Osteocyte (in vitro differentiated cells): ENCODE measurements around the gene RDH14. TPM values are rescaled to one million over a fixed set of nuclear protein-coding genes. Genes with fewer than 3 reads are reported as not detected.

ENCODE experiments used
- DNase-seq: peaks from one replicate; pipeline ENCODE4 v3.0.0; 2021; ENCODE audit warnings: mixed read lengths; ENCODE audit not compliant: unreplicated experiment; ENCODE audit errors: extremely low spot score
- H3K27ac Mint-ChIP-seq: one replicate; pipeline ENCODE4 v1.8.0; 2021; ENCODE audit warnings: mild to moderate bottlenecking, mixed read lengths; ENCODE audit not compliant: unreplicated experiment
- H3K27me3 Mint-ChIP-seq: one replicate; pipeline ENCODE4 v1.8.0; 2021; ENCODE audit warnings: mixed read lengths; ENCODE audit not compliant: unreplicated experiment
- H3K36me3 Mint-ChIP-seq: one replicate; pipeline ENCODE4 v1.8.0; 2021; ENCODE audit warnings: mixed read lengths; ENCODE audit not compliant: unreplicated experiment
- H3K4me1 Mint-ChIP-seq: one replicate; pipeline ENCODE4 v1.8.0; 2021; ENCODE audit warnings: mixed read lengths; ENCODE audit not compliant: unreplicated experiment
- H3K4me3 Mint-ChIP-seq: one replicate; pipeline ENCODE4 v1.8.0; 2021; ENCODE audit warnings: mild to moderate bottlenecking, moderate library complexity, mixed read lengths; ENCODE audit not compliant: unreplicated experiment
- H3K9me3 Mint-ChIP-seq: one replicate; pipeline ENCODE4 v1.8.0; 2021; ENCODE audit warnings: mixed read lengths; ENCODE audit not compliant: unreplicated experiment
- total RNA-seq: library from RNA; stranded (reverse); gene quantifications from 2 replicates; pipeline ENCODE4 v1.2.1, GENCODE V29; 2021
- TF ChIP-seq, protein P1 (sequence below): fragments of 200-600 bp; sonication (generic); IDR thresholded peaks from 2 replicates; pipeline ENCODE4 v1.5.0; 2021; ENCODE audit warnings: antibody characterized with exemption, mild to moderate bottlenecking, moderate library complexity

The RDH14 gene
- total RNA-seq, 1 donor from 2014 or later, result 19.0 TPM

DNA sequence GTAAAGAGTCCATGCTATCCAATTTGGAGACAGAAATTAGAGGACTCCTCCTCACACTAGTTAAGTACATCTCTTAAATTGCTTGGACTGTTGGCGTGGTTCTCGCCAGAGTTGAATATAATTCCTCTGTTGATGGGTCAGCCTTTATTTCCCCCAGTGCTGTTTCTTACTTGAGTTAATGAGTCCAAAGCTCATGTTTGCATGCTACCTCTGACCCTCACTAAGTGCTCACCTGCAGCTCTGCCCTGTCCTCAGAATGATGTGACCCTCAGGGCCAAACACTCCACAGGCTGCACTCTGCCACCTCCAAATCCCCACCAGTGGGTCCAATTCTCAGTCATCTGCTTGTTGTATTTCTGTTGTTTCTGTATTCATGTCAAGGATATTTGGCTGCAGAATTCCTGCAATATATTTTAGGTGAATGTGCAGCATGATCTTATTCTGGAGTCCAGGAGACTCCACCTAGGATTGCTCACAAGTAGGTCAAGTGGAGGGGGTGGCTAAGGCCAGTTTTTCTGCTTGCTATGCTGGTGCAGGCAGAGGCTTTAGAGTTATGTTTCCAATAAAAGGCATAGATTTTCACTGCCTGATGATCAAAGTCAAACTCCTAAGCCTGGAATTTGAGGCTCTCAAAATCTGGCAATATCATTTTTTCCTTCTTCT lies 37.8 kb downstream of the RDH14 start:
- Mint-ChIP-seq H3K27me3 (no peaks in the 10 kb centered on the region), H3K4me3 (no peak overlapping the region), H3K9me3 (no peaks in the 10 kb centered on the region), H3K4me1 (peaks cover 21% of the 10 kb centered on the region), H3K27ac (no peak overlapping the region), H3K36me3 (no peaks in the 10 kb centered on the region)
- no peak for DNase-seq
- TF ChIP-seq, protein P1, sequence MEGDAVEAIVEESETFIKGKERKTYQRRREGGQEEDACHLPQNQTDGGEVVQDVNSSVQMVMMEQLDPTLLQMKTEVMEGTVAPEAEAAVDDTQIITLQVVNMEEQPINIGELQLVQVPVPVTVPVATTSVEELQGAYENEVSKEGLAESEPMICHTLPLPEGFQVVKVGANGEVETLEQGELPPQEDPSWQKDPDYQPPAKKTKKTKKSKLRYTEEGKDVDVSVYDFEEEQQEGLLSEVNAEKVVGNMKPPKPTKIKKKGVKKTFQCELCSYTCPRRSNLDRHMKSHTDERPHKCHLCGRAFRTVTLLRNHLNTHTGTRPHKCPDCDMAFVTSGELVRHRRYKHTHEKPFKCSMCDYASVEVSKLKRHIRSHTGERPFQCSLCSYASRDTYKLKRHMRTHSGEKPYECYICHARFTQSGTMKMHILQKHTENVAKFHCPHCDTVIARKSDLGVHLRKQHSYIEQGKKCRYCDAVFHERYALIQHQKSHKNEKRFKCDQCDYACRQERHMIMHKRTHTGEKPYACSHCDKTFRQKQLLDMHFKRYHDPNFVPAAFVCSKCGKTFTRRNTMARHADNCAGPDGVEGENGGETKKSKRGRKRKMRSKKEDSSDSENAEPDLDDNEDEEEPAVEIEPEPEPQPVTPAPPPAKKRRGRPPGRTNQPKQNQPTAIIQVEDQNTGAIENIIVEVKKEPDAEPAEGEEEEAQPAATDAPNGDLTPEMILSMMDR, result no peak

DNA sequence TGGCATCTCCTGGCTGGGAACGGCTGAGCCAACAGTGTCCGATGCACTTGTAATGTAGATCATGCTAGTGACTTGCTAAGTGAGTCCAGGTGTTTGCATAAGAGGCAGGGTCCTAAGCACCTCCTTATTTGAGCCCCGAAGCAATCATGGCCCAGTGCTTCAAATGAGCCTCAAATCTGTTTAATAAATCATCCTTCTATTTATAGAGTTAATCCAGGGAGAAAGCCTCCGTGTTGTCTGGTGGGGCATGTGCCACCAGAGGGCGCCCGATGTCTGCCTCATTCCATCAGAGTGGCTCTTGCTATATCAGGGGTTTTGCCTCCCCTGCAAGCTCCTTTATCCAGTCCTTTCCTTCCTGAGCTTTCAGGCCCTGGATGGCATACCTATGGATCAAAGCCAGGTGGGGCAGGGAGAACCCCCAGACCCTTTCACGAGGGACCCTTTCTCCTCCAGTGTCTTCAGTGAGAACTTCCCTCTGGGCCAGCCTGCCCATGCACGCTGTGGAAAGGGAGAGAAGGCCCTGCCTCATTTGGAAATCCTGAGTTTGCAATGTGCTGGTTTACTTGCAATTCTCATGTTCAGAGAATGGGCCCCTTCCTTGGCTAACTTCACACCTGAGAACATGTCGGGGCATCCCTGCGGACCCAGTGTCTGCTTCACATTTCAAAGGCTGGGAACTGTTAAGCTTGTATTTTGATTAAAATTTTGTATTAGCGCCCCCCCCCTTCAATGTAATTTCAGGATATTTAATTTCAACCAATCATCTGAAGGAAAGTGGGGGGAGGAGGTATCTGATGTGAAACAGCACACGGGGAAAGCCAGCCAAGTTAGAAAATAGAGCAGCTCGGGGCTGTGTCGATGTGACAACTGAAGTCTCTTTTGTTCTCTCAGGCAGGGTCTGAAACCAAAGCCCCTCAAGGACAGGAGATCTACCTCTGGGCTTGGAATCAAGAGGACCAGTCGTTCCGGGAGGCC lies 39.7 kb downstream of the RDH14 start:
- Mint-ChIP-seq H3K27me3 (no peaks in the 10 kb centered on the region), H3K9me3 (no peaks in the 10 kb centered on the region), H3K4me1 (peaks cover 38% of the 10 kb centered on the region), H3K4me3 (no peak overlapping the region), H3K36me3 (no peaks in the 10 kb centered on the region), H3K27ac (no peak overlapping the region)
- TF ChIP-seq, protein P1, result peak; percentile 97
- DNase-seq, result peak; percentile 91

DNA sequence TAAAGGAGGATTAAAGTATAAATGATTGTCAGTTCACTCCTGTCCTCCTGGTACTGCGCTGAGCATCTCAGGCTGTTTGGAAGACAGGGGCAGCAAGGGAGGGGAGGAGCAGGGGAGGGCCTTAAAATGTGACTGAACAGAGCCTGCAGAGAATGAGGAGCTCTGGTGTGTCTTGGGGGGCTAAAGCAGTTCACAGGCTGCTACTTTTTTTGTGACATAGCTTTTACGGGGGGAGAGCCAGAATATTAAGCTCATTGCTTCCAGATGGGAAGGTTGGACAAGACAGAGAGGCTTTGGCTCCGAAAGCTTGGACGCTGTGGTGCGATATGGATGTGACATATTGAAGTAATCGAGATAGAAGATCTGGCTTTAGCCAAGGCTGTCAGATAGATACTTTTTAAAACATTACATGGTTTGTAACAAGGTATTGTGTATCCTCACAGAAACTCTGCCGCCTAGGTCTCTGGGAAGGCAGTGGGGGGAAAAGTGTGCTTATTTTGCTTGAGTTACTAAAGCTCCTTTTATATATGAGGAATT lies 40.5 kb downstream of the RDH14 start:
- no peaks in the 10 kb centered on the region for H3K36me3 Mint-ChIP-seq
- H3K27ac Mint-ChIP-seq, result no peak overlapping the region

DNA sequence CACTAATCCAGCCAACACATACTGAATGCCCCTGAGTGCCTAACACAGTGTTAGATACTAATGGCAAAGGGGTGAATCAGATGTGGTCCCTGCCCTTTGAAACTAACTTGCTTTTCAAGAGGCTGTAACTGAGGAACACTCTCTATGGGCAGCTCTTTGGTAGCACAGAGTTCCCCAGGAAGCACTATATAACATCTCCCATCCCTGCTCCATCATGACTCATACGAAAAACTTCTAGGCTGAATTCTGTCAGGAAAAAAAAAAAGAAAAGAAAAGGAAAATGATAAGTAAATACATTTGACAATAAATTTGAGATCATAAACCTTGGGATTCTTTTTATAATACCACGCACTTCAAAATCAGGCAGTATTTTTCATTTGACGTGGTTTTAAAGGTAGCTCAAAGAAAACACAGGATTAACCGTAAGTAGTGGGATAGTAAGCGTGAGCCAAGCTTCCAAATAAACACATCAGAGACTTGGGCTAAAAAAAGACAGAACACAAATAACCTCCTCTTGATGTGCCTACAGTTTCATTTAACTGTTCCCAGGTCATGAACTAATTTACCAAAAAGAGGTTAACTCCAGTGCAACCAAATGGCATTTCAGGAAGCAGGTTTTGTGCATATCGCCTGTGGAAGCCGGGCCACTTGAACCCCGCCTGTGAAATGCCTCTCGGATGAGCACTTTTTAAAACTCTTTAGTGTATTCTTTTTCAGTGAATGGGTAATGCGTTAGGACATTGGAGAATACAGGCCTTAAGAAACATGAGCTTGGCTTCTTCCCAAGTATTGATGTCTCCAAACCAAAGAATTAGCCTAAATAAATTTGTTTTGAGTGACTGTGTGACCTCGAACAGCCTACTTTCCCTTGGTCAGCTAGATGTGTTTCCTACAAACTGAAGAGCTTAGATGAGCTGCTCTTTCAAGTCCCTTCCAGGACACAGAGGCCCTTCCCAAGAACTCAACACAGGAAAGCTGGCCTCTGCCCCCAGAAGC lies 42.0 kb downstream of the RDH14 start:
- Mint-ChIP-seq H3K9me3 (no peaks in the 10 kb centered on the region), H3K27ac (peak overlapping the region; percentile 79), H3K4me1 (peaks cover 59% of the 10 kb centered on the region), H3K4me3 (no peak overlapping the region), H3K36me3 (no peaks in the 10 kb centered on the region), H3K27me3 (no peaks in the 10 kb centered on the region)
- DNase-seq, result no peak
- TF ChIP-seq, protein P1, result no peak

More for the DNA sequence above, 40.5 kb downstream of the RDH14 start:
- TF ChIP-seq, protein P1, result no peak
- Mint-ChIP-seq H3K9me3 (no peaks in the 10 kb centered on the region), H3K4me1 (peaks cover 46% of the 10 kb centered on the region), H3K27me3 (no peaks in the 10 kb centered on the region), H3K4me3 (no peak overlapping the region)
- no peak for DNase-seq
